ENCODE data around the gene CFAP46.

CFAP46 gene

DNA sequence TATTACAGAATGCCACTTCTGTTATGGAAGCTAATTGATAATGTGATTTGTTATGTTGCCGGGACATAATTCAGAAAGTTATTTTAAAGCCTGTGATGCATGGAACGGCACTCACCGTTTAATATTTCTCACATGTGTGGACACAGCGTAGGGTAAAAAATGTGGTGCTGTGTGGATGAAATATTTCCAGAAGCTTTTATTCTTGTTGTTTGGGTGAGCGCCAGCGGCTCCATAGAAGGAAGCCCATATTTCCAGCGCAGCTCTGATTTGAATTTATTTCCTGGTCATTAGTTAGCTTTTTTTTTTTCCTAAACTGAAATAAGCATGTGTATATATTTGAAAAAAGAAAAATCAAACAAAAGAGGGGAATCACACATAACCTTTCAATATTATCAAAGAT is 136.3 kb downstream of the CFAP46 start:
- TF ChIP-seq POLR2AphosphoS5 (IDR thresholded peaks at IDR 0.05; ENCODE audit: low read depth, low read length), result no peak
- no peak for TF ChIP-seq SIN3A (IDR thresholded peaks at IDR 0.05; ENCODE audit: borderline replicate concordance, insufficient read depth, low read length)
- no peak for TF ChIP-seq TAF1 (IDR thresholded peaks at IDR 0.05; ENCODE audit: borderline replicate concordance, insufficient read depth, low read length)

DNA sequence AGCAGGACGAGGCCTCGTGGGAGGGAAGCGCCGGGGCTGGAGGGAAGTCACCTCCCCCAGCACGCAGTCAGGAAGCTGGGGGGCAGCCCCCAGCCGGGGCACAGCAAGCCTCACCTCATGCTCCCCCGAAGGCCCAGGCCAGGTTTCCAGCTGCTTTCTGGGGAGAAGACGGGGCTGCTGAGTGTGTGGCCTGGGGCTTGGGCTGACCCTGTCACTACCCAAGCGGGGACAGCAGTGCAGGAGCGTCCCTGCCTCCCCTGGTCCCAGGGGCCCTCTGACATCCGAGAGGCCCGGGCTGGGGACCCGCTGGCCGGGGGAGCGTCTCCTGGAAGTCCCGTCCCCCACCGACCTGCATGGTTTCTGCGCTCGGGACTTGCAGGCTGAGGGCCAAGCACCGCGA is 136.8 kb downstream of the CFAP46 start:
- no peak for TF ChIP-seq SIN3A (IDR thresholded peaks at IDR 0.05; ENCODE audit: borderline replicate concordance, insufficient read depth, low read length)
- no peak for TF ChIP-seq FOXP2 (optimal IDR thresholded peaks at IDR 0.05; ENCODE audit: borderline replicate concordance, extremely low read depth, extremely low read length, insufficient read depth)
- no peak for TF ChIP-seq POLR2AphosphoS5 (IDR thresholded peaks at IDR 0.05; ENCODE audit: low read depth, low read length)
- TF ChIP-seq, protein P1, sequence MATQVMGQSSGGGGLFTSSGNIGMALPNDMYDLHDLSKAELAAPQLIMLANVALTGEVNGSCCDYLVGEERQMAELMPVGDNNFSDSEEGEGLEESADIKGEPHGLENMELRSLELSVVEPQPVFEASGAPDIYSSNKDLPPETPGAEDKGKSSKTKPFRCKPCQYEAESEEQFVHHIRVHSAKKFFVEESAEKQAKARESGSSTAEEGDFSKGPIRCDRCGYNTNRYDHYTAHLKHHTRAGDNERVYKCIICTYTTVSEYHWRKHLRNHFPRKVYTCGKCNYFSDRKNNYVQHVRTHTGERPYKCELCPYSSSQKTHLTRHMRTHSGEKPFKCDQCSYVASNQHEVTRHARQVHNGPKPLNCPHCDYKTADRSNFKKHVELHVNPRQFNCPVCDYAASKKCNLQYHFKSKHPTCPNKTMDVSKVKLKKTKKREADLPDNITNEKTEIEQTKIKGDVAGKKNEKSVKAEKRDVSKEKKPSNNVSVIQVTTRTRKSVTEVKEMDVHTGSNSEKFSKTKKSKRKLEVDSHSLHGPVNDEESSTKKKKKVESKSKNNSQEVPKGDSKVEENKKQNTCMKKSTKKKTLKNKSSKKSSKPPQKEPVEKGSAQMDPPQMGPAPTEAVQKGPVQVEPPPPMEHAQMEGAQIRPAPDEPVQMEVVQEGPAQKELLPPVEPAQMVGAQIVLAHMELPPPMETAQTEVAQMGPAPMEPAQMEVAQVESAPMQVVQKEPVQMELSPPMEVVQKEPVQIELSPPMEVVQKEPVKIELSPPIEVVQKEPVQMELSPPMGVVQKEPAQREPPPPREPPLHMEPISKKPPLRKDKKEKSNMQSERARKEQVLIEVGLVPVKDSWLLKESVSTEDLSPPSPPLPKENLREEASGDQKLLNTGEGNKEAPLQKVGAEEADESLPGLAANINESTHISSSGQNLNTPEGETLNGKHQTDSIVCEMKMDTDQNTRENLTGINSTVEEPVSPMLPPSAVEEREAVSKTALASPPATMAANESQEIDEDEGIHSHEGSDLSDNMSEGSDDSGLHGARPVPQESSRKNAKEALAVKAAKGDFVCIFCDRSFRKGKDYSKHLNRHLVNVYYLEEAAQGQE (IDR thresholded peaks at IDR 0.05; ENCODE audit: insufficient read depth in 1 of 2, low read depth in 2 of 2, low read length in 2 of 2), result no peak
- TF ChIP-seq TAF1 (IDR thresholded peaks at IDR 0.05; ENCODE audit: borderline replicate concordance, insufficient read depth, low read length), result no peak

DNA sequence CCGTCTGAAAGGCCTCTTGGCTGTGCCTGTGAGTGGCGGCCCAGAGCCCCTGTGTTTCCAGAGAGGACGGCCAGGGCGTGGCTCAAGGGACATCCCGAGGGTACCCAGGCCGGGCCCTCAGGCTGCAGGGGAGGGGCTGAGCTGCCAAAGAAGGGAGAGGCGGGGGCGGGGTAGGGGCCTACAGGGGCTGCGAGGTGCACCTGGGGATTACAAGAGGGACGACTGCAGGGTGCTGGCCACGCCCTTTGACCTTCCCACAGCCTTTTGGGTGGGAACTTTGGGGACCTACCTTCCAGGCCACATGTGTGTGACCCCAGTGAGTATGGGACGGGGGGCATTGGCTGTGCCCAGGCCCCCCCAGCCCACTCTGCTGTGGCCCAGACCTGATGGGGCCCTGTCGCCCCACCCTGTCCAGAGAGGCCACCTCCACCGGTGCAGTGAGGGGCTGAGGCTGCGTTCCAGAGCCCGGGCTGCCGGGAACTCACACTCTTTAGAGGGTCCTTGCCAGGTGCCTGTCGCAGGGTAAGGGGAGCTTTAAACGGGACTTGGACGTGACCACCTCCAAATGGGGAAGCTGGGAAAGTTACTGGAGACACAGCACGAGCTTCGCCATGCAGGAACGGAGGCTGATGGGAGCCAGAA is 137.5 kb downstream of the CFAP46 start:
- no peak for TF ChIP-seq TAF1 (IDR thresholded peaks at IDR 0.05; ENCODE audit: borderline replicate concordance, insufficient read depth, low read length)
- TF ChIP-seq, protein P1 (IDR thresholded peaks at IDR 0.05; ENCODE audit: insufficient read depth in 1 of 2, low read depth in 2 of 2, low read length in 2 of 2), result no peak
- no peak for TF ChIP-seq POLR2AphosphoS5 (IDR thresholded peaks at IDR 0.05; ENCODE audit: low read depth, low read length)
- TF ChIP-seq FOXP2 (optimal IDR thresholded peaks at IDR 0.05; ENCODE audit: borderline replicate concordance, extremely low read depth, extremely low read length, insufficient read depth), result no peak
- TF ChIP-seq SIN3A (IDR thresholded peaks at IDR 0.05; ENCODE audit: borderline replicate concordance, insufficient read depth, low read length), result no peak

DNA sequence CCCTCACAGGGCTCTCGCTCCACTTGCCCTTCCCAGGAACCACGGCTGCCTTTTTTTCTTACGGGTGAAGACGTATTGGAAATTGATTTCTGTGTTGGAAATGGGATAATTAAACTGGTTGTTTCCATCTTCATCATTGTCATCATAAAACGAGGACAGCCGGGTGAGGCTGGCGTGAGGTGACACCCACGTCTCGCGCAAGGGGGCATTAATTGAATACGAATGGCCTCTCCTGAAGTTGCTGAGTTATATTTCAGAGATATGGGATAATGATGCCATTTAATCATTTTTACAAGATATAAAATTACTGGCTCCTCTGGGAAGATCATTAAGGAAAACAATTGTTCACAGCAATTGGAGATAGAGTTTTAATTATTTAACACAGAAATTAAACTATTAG is 138.1 kb downstream of the CFAP46 start:
- TF ChIP-seq SIN3A (IDR thresholded peaks at IDR 0.05; ENCODE audit: borderline replicate concordance, insufficient read depth, low read length), result no peak
- TF ChIP-seq, protein P1 (IDR thresholded peaks at IDR 0.05; ENCODE audit: insufficient read depth in 1 of 2, low read depth in 2 of 2, low read length in 2 of 2), result no peak
- TF ChIP-seq POLR2AphosphoS5 (IDR thresholded peaks at IDR 0.05; ENCODE audit: low read depth, low read length), result no peak
- no peak for TF ChIP-seq FOXP2 (optimal IDR thresholded peaks at IDR 0.05; ENCODE audit: borderline replicate concordance, extremely low read depth, extremely low read length, insufficient read depth)
- no peak for TF ChIP-seq TAF1 (IDR thresholded peaks at IDR 0.05; ENCODE audit: borderline replicate concordance, insufficient read depth, low read length)

GRCh38 chr10:132803416-132804210 is 138.8 kb downstream of the CFAP46 start:
- TF ChIP-seq TAF1 (IDR thresholded peaks at IDR 0.05; ENCODE audit: borderline replicate concordance, insufficient read depth, low read length) (no peak), SIN3A (IDR thresholded peaks at IDR 0.05; ENCODE audit: borderline replicate concordance, insufficient read depth, low read length) (no peak), POLR2AphosphoS5 (IDR thresholded peaks at IDR 0.05; ENCODE audit: low read depth, low read length) (no peak), FOXP2 (optimal IDR thresholded peaks at IDR 0.05; ENCODE audit: borderline replicate concordance, extremely low read depth, extremely low read length, insufficient read depth) (no peak)
- TF ChIP-seq, protein P1 (IDR thresholded peaks at IDR 0.05; ENCODE audit: insufficient read depth in 1 of 2, low read depth in 2 of 2, low read length in 2 of 2), result no peak
